Testis (tissue), 3 donors: ENCODE measurements around the gene DMGDH. TPM values are rescaled to one million over a fixed set of nuclear protein-coding genes. Genes with fewer than 3 reads are reported as not detected.

Source experiments
- DNase-seq: peaks from one replicate; pipeline ENCODE4 v3.0.0-alpha.2; 2019
- H3K27ac ChIP-seq, 2 donors: fragments of 200-600 bp; sonication (generic); one replicate each; pipeline ENCODE4 v1.5.1; 2019
- H3K27me3 ChIP-seq: fragments of 200-600 bp; sonication (generic); one replicate; pipeline ENCODE4 v1.5.1; 2019
- H3K36me3 ChIP-seq: fragments of 200-600 bp; sonication (generic); one replicate; pipeline ENCODE4 v1.5.1; 2017; ENCODE audit warnings: low read depth; ENCODE audit errors: missing control alignments
- H3K4me1 ChIP-seq: fragments of 200-600 bp; sonication (generic); one replicate; pipeline ENCODE4 v1.5.1; 2019
- H3K4me3 ChIP-seq, 2 donors: fragments of 200-600 bp; sonication (generic); one replicate each; pipeline ENCODE4 v1.5.1; 2017 to 2019
- H3K9me3 ChIP-seq: fragments of 200-600 bp; sonication (generic); one replicate; pipeline ENCODE4 v1.5.1; 2017
- CTCF ChIP-seq, 3 experiments: fragments of 450-650 bp in 2 of 3; fragments of 200-600 bp in 1 of 3; sonication (generic) in 1 of 3; IDR thresholded peaks; one replicate each; pipeline ENCODE4 v1.5.1; 2016 to 2019; ENCODE audit warnings: antibody characterized with exemption in 3 of 3, mild to moderate bottlenecking in 2 of 3, moderate library complexity in 1 of 3
- POLR2A ChIP-seq: fragments of 450-650 bp; IDR thresholded peaks from one replicate; pipeline ENCODE4 v1.6.1; 2017; ENCODE audit warnings: antibody characterized with exemption, mild to moderate bottlenecking, moderate library complexity
- WGBS, 2 donors: methylation state at CpG; one replicate each; pipeline ENCODE4 v1.1.5; 2018; 5-methylcytosine and 5-hydroxymethylcytosine counted together
- intact Hi-C: fragments of 100-400 bp; cut with DNase I; formaldehyde crosslinking; loops from one replicate; pipeline ENCODE4 v1.15.1; 2023; ENCODE audit warnings: low total_unique reads
- polyA plus RNA-seq: library from polyadenylated mRNA; stranded (reverse); fragments of 350-450 nt; fragmentation: Illumina TruSeq; extraction: RNeasy Lipid Tissue Mini Kit (QIAGEN cat#74804); gene quantifications from one replicate; pipeline ENCODE4 v1.2.3, GENCODE V29; 2014; ENCODE audit warnings: low read depth, low replicate concordance; ENCODE audit not compliant: insufficient read depth
- total RNA-seq, 2 donors: library from RNA; depleted of rRNA; stranded (reverse); fragments of >200 nt; gene quantifications; one replicate each; pipeline ENCODE4 v1.2.3, GENCODE V29; 2016

DMGDH gene
- total and polyA plus RNA-seq, 3 donors from 2014 or later: 3.8 to 18.0 (median 6.8) TPM

DNA sequence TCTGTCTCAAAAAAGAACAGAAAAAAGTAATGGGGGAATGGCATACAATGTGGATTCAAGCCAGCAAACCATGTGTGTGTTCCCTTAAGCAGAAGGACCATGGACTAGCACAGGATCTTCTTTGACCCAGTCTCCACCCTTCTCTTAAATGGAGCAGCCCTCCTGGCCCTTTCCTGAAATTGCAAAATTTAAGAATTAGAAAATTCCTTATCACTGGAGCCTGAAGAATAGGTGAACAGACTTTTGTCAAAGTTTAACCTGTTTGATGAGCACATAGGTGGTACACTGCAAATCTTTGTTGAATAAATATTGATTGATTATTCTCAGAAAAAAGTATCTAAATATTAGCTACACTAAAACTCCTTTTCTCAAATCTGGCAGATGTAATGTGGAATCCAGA is 12.6 kb downstream of the DMGDH start:
- Histone ChIP-seq H3K36me3 (no peaks in the 10 kb centered on the region), H3K27me3 (no peaks in the 10 kb centered on the region), H3K27ac (no peak overlapping the region), H3K9me3 (no peaks in the 10 kb centered on the region), H3K4me1 (no peaks in the 10 kb centered on the region), H3K4me3 (no peak overlapping the region)
- intact Hi-C loops: no loop called here
- TF ChIP-seq POLR2A (no peak), CTCF (IDR thresholded peaks at IDR 0.05) (no peak)
- DNase-seq: no peak

DNA sequence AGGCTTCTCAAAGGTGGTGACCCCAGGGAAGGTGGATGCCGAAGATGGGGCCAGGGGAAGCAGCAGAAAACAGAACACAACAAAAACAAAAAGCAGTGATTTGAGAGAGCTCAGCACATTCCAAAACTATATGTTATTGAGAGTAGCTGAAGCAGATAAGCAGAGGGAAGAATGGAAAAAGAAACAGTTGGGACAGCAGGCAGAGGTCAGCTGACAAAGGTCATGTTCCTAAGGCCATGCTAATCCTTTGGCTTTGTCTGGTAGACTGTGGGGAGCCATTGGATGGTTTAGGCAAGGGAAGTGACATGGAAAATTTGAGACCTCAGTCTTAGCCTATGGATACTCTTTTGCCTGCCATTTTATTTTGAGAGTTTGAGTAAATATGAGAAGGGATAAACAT is 14.5 kb downstream of the DMGDH start:
- no peak for TF ChIP-seq POLR2A
- no peak for TF ChIP-seq CTCF (IDR thresholded peaks at IDR 0.05)
- H3K27ac ChIP-seq: no peak overlapping the region
- no peaks in the 10 kb centered on the region for H3K9me3 ChIP-seq
- no peak overlapping the region for H3K4me3 ChIP-seq
- no peaks in the 10 kb centered on the region for H3K36me3 ChIP-seq
- H3K4me1 ChIP-seq: no peaks in the 10 kb centered on the region
- no peaks in the 10 kb centered on the region for H3K27me3 ChIP-seq
- 77 to 78% methylated on average over 1 of the region's 1 CpG for WGBS, 2 donors
- DNase-seq: no peak
- intact Hi-C loops: no loop called here

GRCh38 chr5:79053321-79053720 is 16.2 kb downstream of the DMGDH start:
- no peak for TF ChIP-seq CTCF (IDR thresholded peaks at IDR 0.05)
- no peak for TF ChIP-seq POLR2A
- Histone ChIP-seq H3K27me3 (no peaks in the 10 kb centered on the region), H3K4me3 (no peak overlapping the region), H3K4me1 (no peaks in the 10 kb centered on the region), H3K36me3 (no peaks in the 10 kb centered on the region), H3K27ac (no peak overlapping the region), H3K9me3 (no peaks in the 10 kb centered on the region)
- 92 to 98% methylated on average over 4 of the region's 4 CpGs for WGBS, 2 donors
- no peak for DNase-seq
- intact Hi-C loops: no loop called here

GRCh38 chr5:79050498-79050897 is 19.0 kb downstream of the DMGDH start:
- Histone ChIP-seq H3K36me3 (no peaks in the 10 kb centered on the region), H3K4me3 (no peak overlapping the region), H3K9me3 (no peaks in the 10 kb centered on the region), H3K27me3 (no peaks in the 10 kb centered on the region), H3K27ac (no peak overlapping the region), H3K4me1 (no peaks in the 10 kb centered on the region)
- TF ChIP-seq CTCF (IDR thresholded peaks at IDR 0.05) (no peak), POLR2A (no peak)
- 75 to 79% methylated on average over 3 of the region's 3 CpGs for WGBS, 2 donors
- intact Hi-C loops: no loop called here
- no peak for DNase-seq

GRCh38 chr5:79048437-79048836 is 21.0 kb downstream of the DMGDH start:
- intact Hi-C loops: no loop called here
- Histone ChIP-seq H3K27me3 (no peaks in the 10 kb centered on the region), H3K36me3 (no peaks in the 10 kb centered on the region), H3K4me1 (no peaks in the 10 kb centered on the region), H3K4me3 (no peak overlapping the region), H3K27ac (no peak overlapping the region), H3K9me3 (no peaks in the 10 kb centered on the region)
- no peak for DNase-seq
- TF ChIP-seq POLR2A: no peak
